ENCODE data around the gene LHB.

The LHB gene

GRCh38 chr19:48986211-48986610 is 30.7 kb downstream of the LHB start:
- no peak for DNase-seq
- TF ChIP-seq CTCF (IDR thresholded peaks at IDR 0.05; ENCODE audit: low read depth, low read length) = no peak
- no peaks in the 10 kb centered on the region for H3K4me1 ChIP-seq
- H3K36me3 ChIP-seq = peaks cover 24% of the 10 kb centered on the region; the same call in 1 of the 2 replicates
- no peaks in the 10 kb centered on the region for H3K9me3 ChIP-seq
- no peak overlapping the region for H3K4me3 ChIP-seq (ENCODE audit: low read depth, low read length)
- H3K27me3 ChIP-seq = no peaks in the 10 kb centered on the region

GRCh38 chr19:48985711-48986110 is 31.2 kb downstream of the LHB start:
- no peak for TF ChIP-seq CTCF (IDR thresholded peaks at IDR 0.05; ENCODE audit: low read depth, low read length)
- H3K36me3 ChIP-seq = peaks cover 22% of the 10 kb centered on the region; the same call in 1 of the 2 replicates

GRCh38 chr19:48982280-48982679 is 34.6 kb downstream of the LHB start:
- Histone ChIP-seq H3K9me3 (no peaks in the 10 kb centered on the region), H3K4me3 (ENCODE audit: low read depth, low read length) (no peak overlapping the region), H3K27me3 (no peaks in the 10 kb centered on the region), H3K36me3 (peaks cover 17% of the 10 kb centered on the region; the same call in 1 of the 2 replicates), H3K4me1 (no peaks in the 10 kb centered on the region)
- no peak for DNase-seq
- no peak for TF ChIP-seq CTCF (IDR thresholded peaks at IDR 0.05; ENCODE audit: low read depth, low read length)

More at GRCh38 chr19:48985711-48986110, 31.2 kb downstream of the LHB start:
- DNase-seq = no peak
- H3K9me3 ChIP-seq = no peaks in the 10 kb centered on the region
- H3K4me1 ChIP-seq = no peaks in the 10 kb centered on the region
- H3K4me3 ChIP-seq (ENCODE audit: low read depth, low read length) = no peak overlapping the region
- no peaks in the 10 kb centered on the region for H3K27me3 ChIP-seq

GRCh38 chr19:48977061-48977460 is 39.8 kb downstream of the LHB start:
- no peak for DNase-seq
- Histone ChIP-seq H3K4me1 (no peaks in the 10 kb centered on the region), H3K27me3 (no peaks in the 10 kb centered on the region), H3K36me3 (no peaks in the 10 kb centered on the region), H3K4me3 (ENCODE audit: low read depth, low read length) (no peak overlapping the region), H3K9me3 (no peaks in the 10 kb centered on the region)
- TF ChIP-seq CTCF (IDR thresholded peaks at IDR 0.05; ENCODE audit: low read depth, low read length) = no peak

GRCh38 chr19:48975947-48976847 is 40.7 kb downstream of the LHB start:
- H3K36me3 ChIP-seq = no peaks in the 10 kb centered on the region
- H3K27me3 ChIP-seq = no peaks in the 10 kb centered on the region
- no peaks in the 10 kb centered on the region for H3K4me1 ChIP-seq
- peak; percentile 20; the same call in 1 of the 2 replicates for TF ChIP-seq CTCF (IDR thresholded peaks at IDR 0.05; ENCODE audit: low read depth, low read length)
- peak; percentile 71 for DNase-seq
- no peaks in the 10 kb centered on the region for H3K9me3 ChIP-seq
- H3K4me3 ChIP-seq (ENCODE audit: low read depth, low read length) = no peak overlapping the region

GRCh38 chr19:48970923-48971395 is 45.9 kb downstream of the LHB start:
- peaks cover 36% of the 10 kb centered on the region for H3K36me3 ChIP-seq
- H3K9me3 ChIP-seq = no peaks in the 10 kb centered on the region
- peak; percentile 94 for TF ChIP-seq CTCF (IDR thresholded peaks at IDR 0.05; ENCODE audit: low read depth, low read length)
- no peak overlapping the region for H3K4me3 ChIP-seq (ENCODE audit: low read depth, low read length)
- no peaks in the 10 kb centered on the region for H3K27me3 ChIP-seq
- DNase-seq = peak; percentile 93
- peaks cover 13% of the 10 kb centered on the region for H3K4me1 ChIP-seq
